Uterus (tissue), 4 donors: ENCODE data around the gene TFCP2L1. TPM values are rescaled to one million over a fixed set of nuclear protein-coding genes. Genes with fewer than 3 reads are reported as not detected.

Experiments
- DNase-seq, 2 donors: peaks; one replicate each; pipeline ENCODE4 v3.0.0-alpha.2; 2019 to 2020
- H3K27ac ChIP-seq, 2 donors: fragments of 200-600 bp; sonication (generic); 1 replicate in 1 of 2; 2 replicates in 1 of 2; pipeline ENCODE4 v1.5.1; 2016 to 2018
- H3K27me3 ChIP-seq, 2 donors: fragments of 200-600 bp; sonication (generic); one replicate each; pipeline ENCODE4 v1.5.1; 2018 to 2019; ENCODE audit warnings: control low read depth in 1 of 2
- H3K36me3 ChIP-seq, 2 donors: fragments of 200-600 bp; sonication (generic); one replicate each; pipeline ENCODE4 v1.5.1; 2019; ENCODE audit warnings: control low read depth in 1 of 2
- H3K4me1 ChIP-seq, 2 donors: fragments of 200-600 bp; sonication (generic); one replicate each; pipeline ENCODE4 v1.5.1; 2018 to 2019; ENCODE audit warnings: control low read depth in 1 of 2
- H3K4me3 ChIP-seq, 2 donors: fragments of 200-600 bp; sonication (generic); 1 replicate in 1 of 2; 2 replicates in 1 of 2; pipeline ENCODE4 v1.5.1; 2018 to 2019; ENCODE audit warnings: mild to moderate bottlenecking in 1 of 2
- H3K9me3 ChIP-seq, 2 donors: fragments of 200-600 bp; sonication (generic); one replicate each; pipeline ENCODE4 v1.5.1; 2019; ENCODE audit warnings: control low read depth in 1 of 2
- POLR2A ChIP-seq, 2 donors: fragments of 450-650 bp; IDR thresholded peaks; one replicate each; pipeline ENCODE4 v1.6.1; 2016; ENCODE audit warnings: antibody characterized with exemption in 2 of 2, mild to moderate bottlenecking in 1 of 2, moderate library complexity in 1 of 2
- intact Hi-C: fragments of 100-400 bp; cut with DNase I; formaldehyde crosslinking; loops from one replicate; pipeline ENCODE4 v1.15.1; 2023; ENCODE audit warnings: low total_unique reads
- total RNA-seq, 4 donors: library from RNA; depleted of rRNA in 3 of 4; stranded (reverse); fragments of >200 nt in 3 of 4; gene quantifications; one replicate each; pipeline versions ENCODE4 v1.1.0 to v1.2.4, GENCODE V29; 2014 to 2023
- TF ChIP-seq, protein P1 (sequence below), 4 experiments: fragments of 200-600 bp in 2 of 4; fragments of 450-650 bp in 2 of 4; sonication (generic) in 2 of 4; IDR thresholded peaks; one replicate each; pipeline ENCODE4 v1.5.1; 2016 to 2019; ENCODE audit warnings: antibody characterized with exemption in 4 of 4, mild to moderate bottlenecking in 2 of 4, moderate library complexity in 1 of 4
- donor health status: DM: yes; HTN: yes; CAD: no.

Gene TFCP2L1
- total RNA-seq, 4 donors from 2014 or later, result under 0.01 to 6.2 (median 2.1) TPM

DNA sequence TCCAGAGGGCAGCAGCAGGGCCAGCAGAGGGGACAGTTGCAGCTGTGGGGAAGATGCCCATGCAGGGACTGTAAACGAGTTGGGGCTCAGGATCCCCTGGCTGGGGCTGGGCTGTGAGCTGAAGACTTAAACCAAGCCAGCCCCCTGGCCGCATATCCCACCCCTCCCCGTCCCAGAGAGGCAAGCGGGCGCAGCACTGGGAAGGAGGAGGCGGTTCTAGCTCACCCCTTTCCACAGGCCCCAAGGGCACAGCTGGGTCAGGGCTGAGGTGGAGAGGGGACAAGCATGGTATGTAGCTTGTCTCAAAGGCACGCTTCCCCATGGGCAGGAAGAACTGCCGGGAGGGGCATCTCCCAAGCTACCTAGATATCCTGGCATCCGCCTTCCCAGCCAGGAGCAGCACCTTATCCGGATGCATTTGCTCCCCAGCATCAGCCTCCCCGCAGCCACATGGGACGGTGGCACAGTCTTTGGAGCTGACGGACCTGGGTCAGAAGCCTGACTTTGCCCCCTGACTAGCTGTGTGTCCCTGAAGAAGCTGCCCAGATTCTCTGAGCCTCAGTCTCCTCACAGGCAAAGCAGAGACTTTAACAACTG lies 75.9 kb downstream of the TFCP2L1 start:
- Histone ChIP-seq H3K36me3 (no peaks in the 10 kb centered on the region), H3K27me3 (no peaks in the 10 kb centered on the region), H3K27ac (no peak overlapping the region), H3K9me3 (no peaks in the 10 kb centered on the region), H3K4me1 (no peaks in the 10 kb centered on the region), H3K4me3 (no peak overlapping the region)
- DNase-seq, result no peak
- no peak for TF ChIP-seq POLR2A (IDR thresholded peaks at IDR 0.05)
- TF ChIP-seq, protein P1, sequence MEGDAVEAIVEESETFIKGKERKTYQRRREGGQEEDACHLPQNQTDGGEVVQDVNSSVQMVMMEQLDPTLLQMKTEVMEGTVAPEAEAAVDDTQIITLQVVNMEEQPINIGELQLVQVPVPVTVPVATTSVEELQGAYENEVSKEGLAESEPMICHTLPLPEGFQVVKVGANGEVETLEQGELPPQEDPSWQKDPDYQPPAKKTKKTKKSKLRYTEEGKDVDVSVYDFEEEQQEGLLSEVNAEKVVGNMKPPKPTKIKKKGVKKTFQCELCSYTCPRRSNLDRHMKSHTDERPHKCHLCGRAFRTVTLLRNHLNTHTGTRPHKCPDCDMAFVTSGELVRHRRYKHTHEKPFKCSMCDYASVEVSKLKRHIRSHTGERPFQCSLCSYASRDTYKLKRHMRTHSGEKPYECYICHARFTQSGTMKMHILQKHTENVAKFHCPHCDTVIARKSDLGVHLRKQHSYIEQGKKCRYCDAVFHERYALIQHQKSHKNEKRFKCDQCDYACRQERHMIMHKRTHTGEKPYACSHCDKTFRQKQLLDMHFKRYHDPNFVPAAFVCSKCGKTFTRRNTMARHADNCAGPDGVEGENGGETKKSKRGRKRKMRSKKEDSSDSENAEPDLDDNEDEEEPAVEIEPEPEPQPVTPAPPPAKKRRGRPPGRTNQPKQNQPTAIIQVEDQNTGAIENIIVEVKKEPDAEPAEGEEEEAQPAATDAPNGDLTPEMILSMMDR (IDR thresholded peaks at IDR 0.05), result no peak
- intact Hi-C loops, result no loop called here

- Histone ChIP-seq H3K4me3 (no peak overlapping the region), H3K27me3 (no peaks in the 10 kb centered on the region), H3K36me3 (no peaks in the 10 kb centered on the region), H3K27ac (no peak overlapping the region), H3K4me1 (no peaks in the 10 kb centered on the region), H3K9me3 (no peaks in the 10 kb centered on the region)
- intact Hi-C loops, result no loop called here
- TF ChIP-seq POLR2A (IDR thresholded peaks at IDR 0.05), result no peak
- TF ChIP-seq, protein P1 (IDR thresholded peaks at IDR 0.05), result no peak
- DNase-seq, result no peak
Measured at GRCh38 chr2:121207494-121207893, 77.5 kb downstream of the TFCP2L1 start.

DNA sequence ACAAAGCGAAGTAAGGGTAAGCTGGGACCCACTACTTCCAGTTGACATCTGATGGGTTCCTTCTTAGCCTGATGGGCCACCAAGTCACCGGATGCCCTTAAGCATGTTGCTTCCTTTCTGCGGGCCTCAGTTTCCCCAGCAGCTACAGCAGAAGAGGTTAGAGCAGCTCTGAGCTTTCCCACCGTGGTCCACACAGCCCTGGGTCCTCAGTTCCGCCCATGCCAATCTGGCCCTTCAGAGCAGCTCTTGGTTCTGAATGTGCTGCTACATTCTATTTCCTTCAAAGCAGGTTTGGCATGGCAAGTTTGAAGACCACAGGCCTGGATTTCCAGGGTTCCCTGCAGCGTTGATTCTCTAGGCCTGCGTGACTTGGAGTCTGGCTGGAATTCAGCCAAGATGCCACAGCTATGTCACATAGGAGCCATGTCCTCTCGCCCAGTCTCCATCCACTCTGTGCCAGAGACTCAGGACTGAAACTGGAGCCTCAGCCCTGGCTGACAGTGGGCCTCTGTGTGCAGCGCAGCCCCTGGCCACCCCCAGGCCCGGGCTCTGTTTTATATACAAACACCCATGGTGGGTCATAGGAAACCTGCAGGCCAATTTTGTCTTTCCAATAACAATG lies 79.6 kb downstream of the TFCP2L1 start:
- Histone ChIP-seq H3K36me3 (no peaks in the 10 kb centered on the region), H3K4me1 (no peaks in the 10 kb centered on the region), H3K27me3 (no peaks in the 10 kb centered on the region), H3K27ac (no peak overlapping the region), H3K4me3 (no peak overlapping the region), H3K9me3 (no peaks in the 10 kb centered on the region)
- no peak for DNase-seq
- TF ChIP-seq, protein P1 (IDR thresholded peaks at IDR 0.05), result no peak
- TF ChIP-seq POLR2A (IDR thresholded peaks at IDR 0.05), result no peak
- intact Hi-C loops, result no loop called here

DNA sequence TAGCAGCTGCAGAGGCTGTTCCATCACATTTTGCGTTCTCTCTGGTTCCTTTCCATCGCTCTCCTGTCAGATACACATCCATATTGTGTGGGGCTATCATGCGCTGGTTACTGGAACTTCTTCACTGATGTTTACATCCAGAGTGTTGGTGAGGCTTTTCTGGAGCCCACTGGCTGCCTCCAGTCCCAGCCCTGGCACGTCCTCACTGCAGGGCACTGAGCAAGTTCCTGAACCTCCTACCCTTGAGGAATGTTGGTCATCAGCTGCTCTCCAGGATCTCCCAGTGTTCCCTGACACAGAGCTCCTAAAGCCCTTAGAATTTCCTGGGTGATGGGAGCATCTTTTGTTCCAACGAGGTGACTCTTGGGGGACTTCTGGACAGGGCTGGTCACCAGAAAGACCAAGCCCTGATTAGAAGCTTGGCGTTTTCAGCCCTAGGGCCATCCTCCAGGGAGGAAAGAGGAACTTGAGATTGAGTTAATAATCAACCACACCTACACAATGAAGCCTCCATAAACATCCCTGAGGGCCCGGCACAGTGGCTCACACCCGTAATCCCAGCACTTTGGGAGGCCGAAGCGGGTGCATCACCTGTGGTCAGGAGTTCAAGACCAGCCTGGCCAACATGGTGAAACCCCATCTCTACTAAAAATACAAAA lies 81.3 kb downstream of the TFCP2L1 start:
- no peak overlapping the region for H3K27ac ChIP-seq
- no peaks in the 10 kb centered on the region for H3K27me3 ChIP-seq
- intact Hi-C loops, result no loop called here
- H3K4me1 ChIP-seq, result no peaks in the 10 kb centered on the region
- H3K9me3 ChIP-seq, result no peaks in the 10 kb centered on the region
- H3K4me3 ChIP-seq, result no peak overlapping the region
- no peak for DNase-seq
- no peak for TF ChIP-seq POLR2A (IDR thresholded peaks at IDR 0.05)
- TF ChIP-seq, protein P1 (IDR thresholded peaks at IDR 0.05), result no peak
- no peaks in the 10 kb centered on the region for H3K36me3 ChIP-seq
